ENCODE data around the gene ZNRF3.

DNA sequence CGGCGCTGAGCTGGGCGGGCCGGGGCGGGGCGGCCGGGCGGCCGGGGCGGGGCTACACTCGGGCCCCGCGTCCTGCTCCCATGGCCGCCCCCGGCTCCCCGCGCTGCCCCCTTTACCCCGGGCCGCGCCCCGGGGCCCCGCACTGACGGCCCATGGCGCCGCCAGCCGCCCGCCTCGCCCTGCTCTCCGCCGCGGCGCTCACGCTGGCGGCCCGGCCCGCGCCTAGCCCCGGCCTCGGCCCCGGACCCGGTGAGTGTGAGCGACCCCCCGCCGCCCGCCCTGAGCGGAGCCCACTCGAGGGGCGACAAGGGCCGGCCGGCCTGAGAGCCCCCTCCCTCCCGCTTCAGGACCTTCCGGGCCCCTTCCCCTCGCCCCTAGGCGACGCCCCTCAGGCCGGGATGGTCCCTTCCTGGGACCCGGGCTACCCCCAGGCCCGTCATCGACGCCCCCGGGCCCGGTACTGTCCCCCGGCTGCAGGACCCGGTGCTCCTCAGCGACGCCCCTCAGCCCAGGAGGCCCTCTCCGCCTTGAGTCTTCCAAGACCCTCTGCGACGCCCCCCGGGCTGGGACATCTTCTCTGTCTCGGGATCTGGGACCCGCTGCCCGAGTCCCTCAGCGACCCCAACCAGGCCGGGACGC lies 189.7 kb downstream of the ZNRF3 start, which contains the start of gene KREMEN1:
- TF ChIP-seq CTCF (IDR thresholded peaks at IDR 0.05) (no peak), POLR2A (IDR thresholded peaks at IDR 0.05) (no peak)
